KBM-7 (cell line): Measurements from ENCODE around the gene MCRS1.
"Not testable (repeated sequence)": the region's sequence is repeated elsewhere in the genome, so short reads cannot be mapped to it uniquely, and the experiment has no call there.

Experiments
- DNase-seq: peaks from one replicate; pipeline ENCODE4 v3.0.0-alpha.2; 2015
- in situ Hi-C: fragments of 300-500 bp; cut with MboI; formaldehyde crosslinking; loops from 2 replicates; pipeline ENCODE4 v1.14.3; 2020; ENCODE audit warnings: low sequenced_read_pairs, low pct_unique_long_range_greater_than_20kb, mixed read lengths

MCRS1 gene

DNA sequence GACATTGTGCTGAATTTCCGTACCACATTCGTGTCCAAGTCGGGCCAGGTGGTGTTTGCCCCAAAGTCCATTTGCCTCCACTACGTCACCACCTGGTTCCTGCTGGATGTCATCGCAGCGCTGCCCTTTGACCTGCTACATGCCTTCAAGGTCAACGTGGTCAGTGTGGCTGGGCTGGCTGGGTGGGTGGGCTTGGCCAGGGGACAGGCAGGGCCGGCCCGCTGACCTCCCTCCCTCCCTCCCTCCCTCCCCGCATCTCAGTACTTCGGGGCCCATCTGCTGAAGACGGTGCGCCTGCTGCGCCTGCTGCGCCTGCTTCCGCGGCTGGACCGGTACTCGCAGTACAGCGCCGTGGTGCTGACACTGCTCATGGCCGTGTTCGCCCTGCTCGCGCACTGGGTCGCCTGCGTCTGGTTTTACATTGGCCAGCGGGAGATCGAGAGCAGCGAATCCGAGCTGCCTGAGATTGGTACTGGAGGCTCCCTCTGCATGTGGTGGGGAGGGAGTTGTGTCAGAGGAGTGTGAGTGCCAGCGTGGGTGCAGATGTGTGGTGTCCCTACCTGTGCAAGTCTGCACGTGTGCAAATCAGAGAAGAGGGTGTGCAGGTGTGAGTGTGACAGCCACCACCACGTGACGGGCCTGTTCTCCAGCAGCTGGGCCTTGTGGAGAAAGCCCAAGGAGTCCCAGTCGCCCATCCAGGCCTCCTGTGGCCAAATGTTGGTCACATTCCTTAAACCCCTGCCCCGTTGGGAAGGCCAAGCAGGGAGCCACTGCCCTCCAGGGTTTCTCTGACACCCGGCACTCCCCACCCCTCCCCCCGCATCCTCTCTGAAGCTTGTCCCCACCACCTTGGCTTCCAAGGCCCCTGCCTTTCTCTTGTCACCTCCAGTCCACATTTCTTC lies 23.8 kb downstream of the MCRS1 start:
- in situ Hi-C loops = no loop called here
- DNase-seq = no peak

DNA sequence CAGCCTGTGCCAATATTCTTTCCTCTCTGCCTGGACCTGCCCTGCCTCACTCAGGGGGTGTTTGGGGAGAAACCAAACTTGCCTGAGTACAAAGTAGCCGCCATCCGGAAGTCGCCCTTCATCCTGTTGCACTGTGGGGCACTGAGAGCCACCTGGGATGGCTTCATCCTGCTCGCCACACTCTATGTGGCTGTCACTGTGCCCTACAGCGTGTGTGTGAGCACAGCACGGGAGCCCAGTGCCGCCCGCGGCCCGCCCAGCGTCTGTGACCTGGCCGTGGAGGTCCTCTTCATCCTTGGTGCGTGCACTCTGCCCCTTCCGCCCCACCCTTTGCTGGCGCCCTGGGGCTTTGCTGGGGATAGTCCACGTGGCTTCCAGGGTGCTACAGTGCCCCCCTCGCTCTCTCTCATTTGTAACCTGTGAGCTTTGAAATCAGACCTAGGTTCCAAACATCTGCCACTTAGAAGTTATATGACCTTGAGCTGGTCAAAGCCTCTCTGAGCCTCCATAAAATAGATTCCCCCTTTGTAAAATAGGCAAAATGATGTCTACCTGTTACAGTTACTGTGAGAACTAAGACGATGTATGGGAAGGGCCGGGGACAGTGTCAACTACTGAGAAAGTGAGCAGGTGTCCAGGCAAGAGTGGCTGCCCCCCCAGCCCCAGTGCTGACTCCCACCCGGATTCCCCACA lies 24.6 kb downstream of the MCRS1 start:
- in situ Hi-C loops = no loop called here
- no peak for DNase-seq

DNA sequence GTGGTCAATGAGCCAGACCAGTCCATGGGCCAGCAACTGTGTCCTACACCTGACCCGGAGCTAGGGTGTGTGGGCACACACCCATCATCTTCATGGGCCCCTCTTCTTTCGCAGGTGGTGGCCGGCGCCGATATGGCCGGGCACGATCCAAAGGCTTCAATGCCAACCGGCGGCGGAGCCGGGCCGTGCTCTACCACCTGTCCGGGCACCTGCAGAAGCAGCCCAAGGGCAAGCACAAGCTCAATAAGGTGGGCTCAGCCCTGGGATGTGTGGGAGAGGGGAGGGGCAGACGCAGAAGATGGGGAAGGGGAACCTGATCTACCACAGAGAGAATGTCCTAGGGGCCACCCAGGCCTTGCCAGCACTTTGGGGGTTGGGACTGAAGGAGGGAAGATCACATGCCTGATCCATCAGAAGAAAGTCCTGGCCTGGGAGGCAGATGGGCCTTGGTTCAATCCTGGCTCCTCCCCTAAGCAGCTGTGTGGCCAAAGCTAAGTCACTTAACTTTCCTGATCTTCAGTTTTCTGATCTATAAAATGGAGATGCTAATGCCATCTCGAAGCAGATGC lies 25.3 kb downstream of the MCRS1 start:
- in situ Hi-C loops = no loop called here

DNA sequence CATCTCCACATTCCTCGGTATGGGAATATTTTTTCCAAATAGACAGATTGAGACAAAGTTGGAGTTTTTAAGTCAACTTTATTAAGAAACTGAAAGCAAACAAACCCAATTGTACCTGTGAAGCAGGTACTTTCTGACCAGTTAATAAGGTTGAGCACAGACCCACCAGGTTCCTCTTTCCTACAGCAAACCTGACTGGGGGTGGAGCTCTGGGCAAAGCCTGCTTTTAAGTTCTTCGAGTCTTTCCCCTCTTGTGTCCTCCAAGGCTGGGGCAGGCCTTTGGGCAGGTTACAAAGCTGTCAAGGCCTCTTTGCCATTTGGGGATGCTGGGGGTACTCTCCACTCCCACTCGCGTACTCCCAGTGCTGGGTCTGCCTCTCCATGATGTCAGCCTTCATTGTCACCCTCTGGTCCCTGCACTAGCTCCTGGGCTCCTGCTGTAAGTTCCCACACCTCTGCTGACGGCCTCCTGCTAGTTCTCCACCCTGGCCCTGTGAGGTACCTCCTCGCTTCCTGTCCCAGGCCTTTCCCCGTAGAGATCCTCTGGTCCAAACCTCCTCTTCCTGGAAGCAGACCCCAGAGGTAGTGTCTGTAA lies 25.9 kb downstream of the MCRS1 start:
- in situ Hi-C loops = no loop called here
- peak; percentile 10 for DNase-seq

More for the DNA sequence above, 25.3 kb downstream of the MCRS1 start:
- no peak for DNase-seq

DNA sequence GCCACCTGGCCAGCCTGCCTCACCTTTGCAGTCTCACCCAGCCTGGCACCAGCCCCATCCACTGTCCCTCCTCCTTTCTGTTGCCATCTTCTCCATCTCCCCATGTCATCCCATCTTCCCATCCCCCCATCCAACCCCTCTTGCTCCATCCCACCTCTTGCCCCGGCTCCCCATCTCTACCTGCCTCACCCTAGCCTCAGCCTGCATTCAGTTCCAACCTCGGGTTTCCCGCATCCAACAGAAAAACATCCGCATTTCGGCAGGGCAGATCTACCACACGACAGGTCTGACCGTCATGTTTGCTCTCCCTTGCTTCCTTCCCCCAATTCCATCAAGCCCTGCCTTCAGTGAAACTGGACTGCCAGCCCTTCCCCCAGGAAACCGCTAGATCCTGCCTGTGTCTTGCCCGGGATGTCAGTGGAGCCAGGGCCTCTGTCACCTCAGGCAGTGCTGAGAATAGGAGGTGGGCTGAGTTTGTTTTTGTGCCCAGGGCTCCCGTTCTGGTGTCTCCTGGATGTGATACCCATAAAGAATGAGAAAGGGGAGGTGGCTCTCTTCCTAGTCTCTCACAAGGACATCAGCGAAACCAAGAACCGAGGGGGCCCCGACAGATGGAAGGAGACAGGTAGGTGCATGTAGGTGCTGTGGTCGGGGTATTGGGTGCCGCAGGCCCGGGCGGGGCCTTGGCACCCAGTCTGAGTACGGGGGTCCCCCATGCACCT lies 26.6 kb downstream of the MCRS1 start:
- in situ Hi-C loops = no loop called here
- DNase-seq = no peak

DNA sequence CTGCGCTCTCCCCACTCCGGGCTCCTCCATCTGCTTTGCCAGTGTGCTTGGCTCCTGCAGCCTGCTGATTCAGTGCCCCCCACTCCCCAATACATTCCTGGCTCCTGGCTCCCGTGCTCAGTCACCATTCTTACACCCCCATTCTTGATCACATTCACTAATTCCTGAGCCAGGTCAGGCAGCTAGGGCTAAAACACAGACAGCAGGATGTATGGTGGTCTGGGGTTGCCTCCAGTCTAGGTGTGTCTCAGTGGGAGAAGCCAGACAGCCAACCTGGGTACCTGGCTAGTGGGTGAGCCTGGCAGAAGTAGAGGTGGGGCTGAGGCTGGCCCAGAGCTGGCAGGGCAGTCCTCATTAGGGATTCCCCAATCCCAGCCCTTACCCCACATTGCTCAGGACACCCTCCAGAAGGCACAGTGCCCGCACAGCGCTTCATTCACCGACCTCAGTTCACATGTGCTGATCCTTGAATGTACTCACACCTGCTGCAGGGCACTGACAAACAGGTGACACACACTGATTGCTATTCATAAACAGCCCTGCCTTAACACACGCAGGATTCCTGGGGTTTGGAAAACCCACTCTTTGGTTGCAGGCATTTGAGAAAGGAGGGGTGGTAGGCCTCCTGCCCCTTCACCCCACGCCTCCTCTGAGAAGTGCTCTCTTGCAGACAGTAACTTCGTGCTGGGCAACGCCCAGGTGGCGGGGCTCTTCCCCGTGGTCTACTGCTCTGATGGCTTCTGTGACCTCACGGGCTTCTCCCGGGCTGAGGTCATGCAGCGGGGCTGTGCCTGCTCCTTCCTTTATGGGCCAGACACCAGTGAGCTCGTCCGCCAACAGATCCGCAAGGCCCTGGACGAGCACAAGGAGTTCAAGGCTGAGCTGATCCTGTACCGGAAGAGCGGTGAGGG lies 27.5 kb downstream of the MCRS1 start:
- in situ Hi-C loops = no loop called here

DNA sequence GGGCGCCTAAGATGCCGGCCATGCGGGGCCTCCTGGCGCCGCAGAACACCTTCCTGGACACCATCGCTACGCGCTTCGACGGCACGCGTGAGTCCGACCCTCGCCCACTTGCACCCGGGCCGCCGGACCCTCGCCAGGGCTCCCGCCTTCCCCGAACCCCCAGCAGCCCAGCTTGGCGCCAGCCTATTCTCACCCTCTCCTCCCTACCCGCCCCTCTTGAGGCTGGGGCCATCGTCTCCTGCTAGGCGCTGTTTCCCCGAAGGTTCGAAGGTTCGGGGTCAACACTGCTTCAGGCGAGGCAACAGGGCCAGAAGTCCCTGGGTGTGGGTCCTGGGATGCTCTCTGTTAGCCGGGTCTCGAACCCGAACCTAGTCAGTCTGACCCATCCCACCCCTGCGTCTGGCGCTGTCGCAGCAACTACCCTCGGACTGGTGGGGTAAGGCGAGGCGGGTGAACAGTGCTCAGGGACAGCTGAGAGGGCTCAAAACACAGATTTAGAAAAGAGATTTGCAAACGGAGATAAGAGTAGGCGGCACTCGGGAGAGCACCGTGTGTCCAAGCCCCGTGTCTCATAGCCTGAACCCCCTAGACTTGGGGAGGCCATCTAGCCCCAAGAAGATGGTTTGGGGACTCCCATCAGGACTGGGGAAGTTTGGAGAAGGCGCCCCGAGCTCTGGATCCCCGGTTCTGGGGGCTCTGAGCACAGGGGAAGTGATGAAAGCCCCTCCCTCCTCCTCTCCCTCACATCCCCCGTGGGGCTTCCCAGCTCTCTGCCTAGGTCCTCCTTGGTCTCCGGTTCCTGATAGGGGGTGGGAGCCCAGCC lies 28.3 kb downstream of the MCRS1 start:
- in situ Hi-C loops = no loop called here
- DNase-seq = no peak

More for the DNA sequence above, 27.5 kb downstream of the MCRS1 start:
- peak; percentile 6 for DNase-seq

DNA sequence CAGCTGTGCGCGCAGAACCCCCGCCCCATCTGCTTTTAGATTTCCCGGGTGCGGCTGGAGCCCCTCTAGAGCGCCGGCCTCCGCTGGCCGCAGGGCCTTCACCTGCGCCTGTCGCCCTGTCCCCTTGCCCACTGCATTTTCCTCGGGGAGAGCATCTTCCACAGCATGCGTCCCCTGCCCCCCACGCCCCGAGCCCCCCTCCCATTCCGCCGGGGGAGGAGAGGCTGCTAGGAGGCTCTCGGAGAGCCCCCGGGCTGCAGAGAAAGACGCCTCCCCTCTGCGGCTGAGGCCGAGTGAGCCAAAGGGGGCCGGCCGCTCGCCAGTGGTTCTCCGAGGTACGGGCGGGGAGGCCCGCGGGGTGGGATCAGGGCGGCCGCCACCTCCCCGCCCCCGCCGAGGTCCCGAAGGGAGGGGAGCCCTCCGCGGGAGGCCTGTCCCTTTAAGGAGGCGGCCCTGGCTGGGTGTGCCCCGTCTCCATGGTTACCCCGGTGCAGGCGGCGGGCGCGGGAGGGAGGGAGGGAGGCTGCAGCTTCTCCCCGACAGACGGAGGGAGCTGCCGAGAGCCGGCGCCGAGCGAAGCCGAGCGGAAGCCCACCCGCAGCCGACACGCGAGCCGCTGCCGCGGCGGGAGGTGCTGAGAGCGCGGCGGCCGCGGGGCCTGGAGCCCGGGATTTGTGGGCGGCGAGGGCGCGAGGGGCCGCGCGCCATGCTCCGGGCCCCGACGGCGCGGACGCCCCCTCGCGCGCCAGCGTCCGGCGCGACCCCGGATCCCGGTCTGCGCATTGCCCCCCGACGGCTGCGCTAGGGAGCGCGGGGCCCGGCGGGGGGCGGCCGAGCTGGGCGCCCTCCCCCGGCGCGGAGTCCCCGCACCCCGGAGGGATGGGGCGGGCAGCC lies 29.2 kb downstream of the MCRS1 start, which contains the start of gene KCNH3:
Gene KCNH3, plus strand, starts transcription at position 521 of the 894 bp plus-strand sequence. CDS start 387 bp downstream, outside the sequence.
- in situ Hi-C loops = no loop called here
- peak; percentile 71 for DNase-seq

DNA sequence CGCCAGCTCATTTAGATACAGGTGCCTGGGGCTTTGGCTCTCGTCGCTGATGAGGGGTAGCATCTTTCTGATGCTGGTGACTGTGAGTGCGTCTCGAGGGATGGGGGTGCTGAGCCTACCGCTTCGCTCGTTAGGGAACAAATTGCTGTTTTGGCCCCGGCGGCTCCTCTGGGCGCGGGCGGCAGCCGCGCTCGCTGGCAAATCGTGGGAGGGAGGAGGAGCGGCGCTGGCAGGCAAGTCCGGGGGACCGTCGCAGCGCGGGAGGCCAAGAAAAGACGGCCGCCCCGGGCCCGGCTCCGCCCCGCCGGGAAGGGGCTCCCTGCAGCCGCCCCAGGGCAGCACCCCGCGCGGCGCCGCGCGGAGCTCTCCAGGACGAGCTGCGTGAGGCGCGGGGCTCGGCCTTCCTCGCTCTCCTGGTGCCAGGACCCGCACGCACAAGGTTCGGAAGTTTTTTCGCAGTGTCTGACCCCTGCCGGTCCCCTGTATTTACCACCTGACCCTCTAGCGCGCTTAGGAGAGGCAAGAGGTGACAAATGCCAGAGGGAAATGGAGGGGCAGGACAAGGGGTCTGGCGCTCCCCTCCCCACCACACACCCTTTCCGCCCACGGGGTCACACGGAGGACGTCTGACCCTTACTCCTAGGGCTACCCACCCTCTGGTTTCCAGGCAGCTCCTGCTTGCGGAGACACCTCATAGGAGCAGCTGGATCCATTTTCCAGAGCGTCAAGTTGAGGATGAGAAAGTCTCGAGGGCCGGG lies 30.0 kb downstream of the MCRS1 start:
- peak; percentile 48 for DNase-seq

DNA sequence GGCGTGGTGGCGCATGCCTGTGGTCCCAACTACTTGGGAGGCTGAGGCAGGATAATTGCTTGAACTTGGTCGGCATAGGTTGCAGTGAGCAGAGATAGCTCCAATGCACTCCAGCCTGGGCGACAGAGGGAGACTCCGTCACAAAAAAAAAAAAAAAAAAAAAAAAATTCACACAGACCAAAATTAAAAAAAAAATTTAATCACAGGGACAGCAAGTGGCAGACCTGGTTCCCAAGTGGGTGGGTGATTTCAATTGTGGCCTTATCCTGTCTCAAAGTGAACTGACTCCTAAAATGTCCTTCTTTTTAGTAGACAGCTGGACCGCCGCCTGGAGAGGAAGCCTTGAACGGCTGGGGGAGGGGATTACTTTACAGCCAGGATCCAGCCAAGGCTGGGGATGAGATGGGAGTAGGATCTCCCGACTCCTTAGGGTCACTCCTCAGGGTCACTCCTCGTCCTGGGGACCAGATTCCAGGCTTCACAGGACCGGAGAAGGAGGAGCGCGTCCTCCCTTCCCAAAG lies 30.7 kb downstream of the MCRS1 start:
- peak; percentile 42 for DNase-seq
- in situ Hi-C loops = no loop called here

More for the DNA sequence above, 30.0 kb downstream of the MCRS1 start:
- in situ Hi-C loops = no loop called here

DNA sequence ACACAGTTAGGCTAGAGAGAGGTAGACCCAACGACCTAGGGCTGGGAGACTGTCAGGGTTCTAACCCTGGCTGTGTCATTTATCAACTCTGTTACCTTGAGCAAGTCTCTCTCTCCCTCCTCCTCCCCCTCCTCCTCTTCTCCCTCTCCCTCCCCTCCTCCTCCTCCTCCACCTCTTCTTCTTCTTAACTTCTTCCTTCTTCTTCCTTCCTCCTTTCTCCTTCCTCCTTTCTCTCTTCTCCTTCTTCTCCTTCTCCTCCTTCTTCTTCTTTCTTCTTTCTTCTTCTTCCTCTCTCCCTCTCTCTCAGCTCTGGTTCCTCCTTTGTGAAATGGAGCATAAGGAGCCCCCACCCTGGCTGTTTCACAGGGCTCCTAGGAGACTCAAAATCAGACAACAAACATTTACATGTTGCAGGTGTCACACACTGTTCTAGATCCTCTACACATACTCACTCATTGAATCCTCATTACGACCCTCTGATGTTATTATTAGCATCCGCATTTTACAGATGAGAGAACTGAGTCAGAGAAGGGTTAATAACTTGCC lies 31.3 kb downstream of the MCRS1 start:
- DNase-seq = peak; percentile 53
- in situ Hi-C loops = no loop called here

DNA sequence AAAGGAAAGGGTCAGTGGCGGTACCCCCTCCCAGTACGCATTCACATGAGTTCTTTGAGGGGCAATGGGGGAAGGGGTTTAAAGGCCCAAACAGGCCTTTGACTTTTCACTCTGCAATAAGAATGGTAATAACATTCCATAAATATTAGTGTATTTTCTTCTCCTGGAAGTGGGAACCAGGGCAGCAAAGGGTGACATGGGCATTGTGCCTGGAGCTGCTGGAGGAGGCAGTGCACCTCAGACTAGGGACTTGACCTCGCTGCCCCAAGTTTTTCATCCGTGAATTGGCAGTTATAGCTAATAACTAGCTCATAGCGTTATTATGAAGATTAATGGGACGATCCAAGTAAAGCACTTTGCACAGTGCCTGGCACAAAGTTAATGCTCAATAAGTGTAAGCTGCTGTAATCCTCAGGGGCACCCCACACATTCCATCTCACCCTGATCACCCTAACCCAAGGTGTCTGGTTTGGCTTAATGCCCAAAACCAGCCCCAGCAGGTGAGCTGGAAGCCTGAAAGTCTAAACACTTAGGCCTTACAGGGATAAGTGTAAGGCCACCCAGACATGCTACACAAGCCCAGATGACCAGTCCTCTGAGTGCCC lies 31.9 kb downstream of the MCRS1 start:
- no peak for DNase-seq
- in situ Hi-C loops = no loop called here

DNA sequence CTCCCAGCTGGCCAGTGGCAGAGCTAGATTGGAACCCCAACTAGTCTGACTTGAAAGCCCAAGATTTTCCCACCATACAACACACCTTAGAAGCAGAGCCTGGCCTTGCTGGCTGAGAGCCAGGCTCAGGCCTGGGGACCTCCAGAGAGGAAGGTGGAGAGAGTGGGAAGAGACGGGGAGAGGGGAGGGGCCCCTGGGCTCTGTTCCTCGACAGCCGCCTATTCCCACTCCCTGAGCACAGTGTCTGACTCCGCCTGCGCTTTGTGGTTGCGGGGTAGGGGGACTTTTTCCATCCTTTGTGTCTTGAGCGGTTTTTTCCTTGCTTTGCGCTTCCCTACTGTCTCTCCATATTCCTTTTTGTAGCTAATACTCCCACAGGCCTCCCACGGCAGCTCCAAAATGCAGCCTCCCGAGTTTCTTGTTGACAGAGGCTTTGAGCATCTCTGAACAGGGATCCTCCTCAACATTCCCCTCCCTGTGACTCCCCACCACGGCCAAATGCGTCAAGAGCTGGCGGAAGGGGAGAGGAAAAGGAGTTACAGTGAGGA lies 33.1 kb downstream of the MCRS1 start:
- DNase-seq = no peak

DNA sequence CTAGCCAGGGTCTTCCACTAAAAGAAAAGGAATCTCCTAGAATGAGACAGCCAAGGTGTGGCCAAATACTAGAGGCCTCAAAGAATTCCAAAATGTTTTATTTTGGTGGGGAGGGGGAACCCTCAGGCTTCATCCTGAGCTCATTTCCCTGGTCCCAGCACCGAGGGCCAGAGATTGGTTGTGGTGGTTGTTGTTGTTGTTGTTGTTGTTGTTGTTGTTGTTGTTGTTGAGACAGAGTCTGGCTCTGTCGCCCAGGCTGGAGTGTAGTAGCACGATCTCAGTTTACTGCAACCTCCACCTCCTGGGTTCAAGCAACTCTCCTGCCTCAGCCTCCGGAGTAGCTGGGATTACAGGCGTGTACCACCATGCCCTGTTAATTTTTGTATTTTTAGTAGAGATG lies 33.8 kb downstream of the MCRS1 start:
- DNase-seq, in situ Hi-C loops: not testable (repeated sequence)

More for the DNA sequence above, 33.1 kb downstream of the MCRS1 start:
- in situ Hi-C loops = no loop called here
